ENCODE measurements around the gene FBXL16. TPM values are rescaled to one million over a fixed set of nuclear protein-coding genes. Genes with fewer than 3 reads are reported as not detected.
A peak's percentile ranks its signal among the peaks of the same experiment; 100 is the strongest.

Gene FBXL16
- total and polyA plus RNA-seq, 2 of the 13 experiments (the other 11 are each of a cell fraction or from before 2014, with no cell fraction given): 0.22 to 2.0 TPM

DNA sequence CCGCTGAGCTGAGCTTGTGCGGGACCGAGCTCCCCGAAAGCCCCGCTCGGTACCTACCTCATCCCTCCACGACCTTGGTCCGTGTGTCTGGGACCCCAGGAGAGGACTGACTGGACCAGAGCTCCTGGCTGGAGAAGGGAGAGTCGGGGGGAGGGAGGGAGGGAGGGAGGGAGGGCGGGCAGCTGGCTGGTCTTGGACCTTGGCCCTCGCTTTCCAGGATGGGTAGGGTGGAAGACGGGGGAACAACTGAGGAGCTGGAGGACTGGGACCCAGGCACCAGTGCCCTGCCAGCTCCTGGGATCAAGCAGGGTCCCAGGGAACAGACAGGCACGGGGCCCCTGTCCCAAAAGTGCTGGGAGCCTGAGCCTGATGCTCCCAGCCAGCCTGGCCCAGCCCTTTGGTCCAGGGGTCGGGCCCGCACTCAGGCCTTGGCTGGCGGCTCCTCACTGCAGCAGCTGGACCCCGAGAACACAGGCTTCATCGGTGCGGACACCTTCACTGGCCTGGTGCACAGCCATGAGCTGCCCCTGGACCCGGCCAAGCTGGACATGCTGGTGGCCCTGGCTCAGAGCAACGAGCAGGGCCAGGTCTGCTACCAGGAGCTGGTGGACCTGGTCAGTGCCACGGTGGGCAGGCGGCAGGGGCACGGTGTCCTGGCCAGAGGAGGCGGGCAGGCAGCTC lies 29.6 kb downstream of the FBXL16 start (continued):
- no peak for TF ChIP-seq GFI1 (CRISPR knock-in tag; IDR thresholded peaks at IDR 0.05; ENCODE audit: borderline replicate concordance)
- no peak for TF ChIP-seq PHF20 (CRISPR knock-in tag; IDR thresholded peaks at IDR 0.05)
- peak; percentile 65; the same call in 1 of the 2 replicates for TF ChIP-seq KDM5B (CRISPR knock-in tag; IDR thresholded peaks at IDR 0.05; ENCODE audit: borderline replicate concordance)
- peak; percentile 79 for TF ChIP-seq AGO2 (optimal IDR thresholded peaks at IDR 0.05; ENCODE audit: low read depth, low read length)
- TF ChIP-seq NR0B2 (CRISPR knock-in tag; IDR thresholded peaks at IDR 0.05): 0 out of 2 replicates have a peak, but pooled peaks have one; percentile 15
- no peak for TF ChIP-seq ZKSCAN5 (CRISPR knock-in tag; IDR thresholded peaks at IDR 0.05)
- TF ChIP-seq NRL (CRISPR knock-in tag; IDR thresholded peaks at IDR 0.05; ENCODE audit: borderline replicate concordance): 0 out of 2 replicates have a peak, but pooled peaks have one; percentile 31
- TF ChIP-seq, protein P1, sequence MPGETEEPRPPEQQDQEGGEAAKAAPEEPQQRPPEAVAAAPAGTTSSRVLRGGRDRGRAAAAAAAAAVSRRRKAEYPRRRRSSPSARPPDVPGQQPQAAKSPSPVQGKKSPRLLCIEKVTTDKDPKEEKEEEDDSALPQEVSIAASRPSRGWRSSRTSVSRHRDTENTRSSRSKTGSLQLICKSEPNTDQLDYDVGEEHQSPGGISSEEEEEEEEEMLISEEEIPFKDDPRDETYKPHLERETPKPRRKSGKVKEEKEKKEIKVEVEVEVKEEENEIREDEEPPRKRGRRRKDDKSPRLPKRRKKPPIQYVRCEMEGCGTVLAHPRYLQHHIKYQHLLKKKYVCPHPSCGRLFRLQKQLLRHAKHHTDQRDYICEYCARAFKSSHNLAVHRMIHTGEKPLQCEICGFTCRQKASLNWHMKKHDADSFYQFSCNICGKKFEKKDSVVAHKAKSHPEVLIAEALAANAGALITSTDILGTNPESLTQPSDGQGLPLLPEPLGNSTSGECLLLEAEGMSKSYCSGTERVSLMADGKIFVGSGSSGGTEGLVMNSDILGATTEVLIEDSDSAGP (CRISPR knock-in tag; IDR thresholded peaks at IDR 0.05; ENCODE audit: borderline replicate concordance): no peak
- TF ChIP-seq RBFOX2 (IDR thresholded peaks at IDR 0.05; ENCODE audit: low read depth, low read length): peak; percentile 17; the same call in 1 of the 2 replicates
- no peak for TF ChIP-seq ZNF335 (CRISPR knock-in tag; IDR thresholded peaks at IDR 0.05)
- TF ChIP-seq ZSCAN20 (CRISPR knock-in tag; IDR thresholded peaks at IDR 0.05; ENCODE audit: borderline replicate concordance): no peak
- TF ChIP-seq, protein P2, sequence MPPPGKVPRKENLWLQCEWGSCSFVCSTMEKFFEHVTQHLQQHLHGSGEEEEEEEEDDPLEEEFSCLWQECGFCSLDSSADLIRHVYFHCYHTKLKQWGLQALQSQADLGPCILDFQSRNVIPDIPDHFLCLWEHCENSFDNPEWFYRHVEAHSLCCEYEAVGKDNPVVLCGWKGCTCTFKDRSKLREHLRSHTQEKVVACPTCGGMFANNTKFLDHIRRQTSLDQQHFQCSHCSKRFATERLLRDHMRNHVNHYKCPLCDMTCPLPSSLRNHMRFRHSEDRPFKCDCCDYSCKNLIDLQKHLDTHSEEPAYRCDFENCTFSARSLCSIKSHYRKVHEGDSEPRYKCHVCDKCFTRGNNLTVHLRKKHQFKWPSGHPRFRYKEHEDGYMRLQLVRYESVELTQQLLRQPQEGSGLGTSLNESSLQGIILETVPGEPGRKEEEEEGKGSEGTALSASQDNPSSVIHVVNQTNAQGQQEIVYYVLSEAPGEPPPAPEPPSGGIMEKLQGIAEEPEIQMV (CRISPR knock-in tag; IDR thresholded peaks at IDR 0.05; ENCODE audit: low read depth): no peak
- TF ChIP-seq IRF2 (CRISPR knock-in tag; IDR thresholded peaks at IDR 0.05): 0 out of 2 replicates have a peak, but pooled peaks have one; percentile 17
- TF ChIP-seq PCBP1 (IDR thresholded peaks at IDR 0.05; ENCODE audit: borderline replicate concordance, low read depth, low read length): peak; percentile 65; the same call in 1 of the 2 replicates
- TF ChIP-seq XRCC5 (optimal IDR thresholded peaks at IDR 0.05; ENCODE audit: low read length): no peak
- TF ChIP-seq, protein P3, sequence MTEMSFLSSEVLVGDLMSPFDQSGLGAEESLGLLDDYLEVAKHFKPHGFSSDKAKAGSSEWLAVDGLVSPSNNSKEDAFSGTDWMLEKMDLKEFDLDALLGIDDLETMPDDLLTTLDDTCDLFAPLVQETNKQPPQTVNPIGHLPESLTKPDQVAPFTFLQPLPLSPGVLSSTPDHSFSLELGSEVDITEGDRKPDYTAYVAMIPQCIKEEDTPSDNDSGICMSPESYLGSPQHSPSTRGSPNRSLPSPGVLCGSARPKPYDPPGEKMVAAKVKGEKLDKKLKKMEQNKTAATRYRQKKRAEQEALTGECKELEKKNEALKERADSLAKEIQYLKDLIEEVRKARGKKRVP (CRISPR knock-in tag; IDR thresholded peaks at IDR 0.05): no peak
- TF ChIP-seq GZF1 (CRISPR knock-in tag; IDR thresholded peaks at IDR 0.05): no peak
- peak; percentile 21; the same call in 1 of the 2 replicates for TF ChIP-seq ZFX (CRISPR knock-in tag; IDR thresholded peaks at IDR 0.05; ENCODE audit: low read depth)
- TF ChIP-seq, protein P4, sequence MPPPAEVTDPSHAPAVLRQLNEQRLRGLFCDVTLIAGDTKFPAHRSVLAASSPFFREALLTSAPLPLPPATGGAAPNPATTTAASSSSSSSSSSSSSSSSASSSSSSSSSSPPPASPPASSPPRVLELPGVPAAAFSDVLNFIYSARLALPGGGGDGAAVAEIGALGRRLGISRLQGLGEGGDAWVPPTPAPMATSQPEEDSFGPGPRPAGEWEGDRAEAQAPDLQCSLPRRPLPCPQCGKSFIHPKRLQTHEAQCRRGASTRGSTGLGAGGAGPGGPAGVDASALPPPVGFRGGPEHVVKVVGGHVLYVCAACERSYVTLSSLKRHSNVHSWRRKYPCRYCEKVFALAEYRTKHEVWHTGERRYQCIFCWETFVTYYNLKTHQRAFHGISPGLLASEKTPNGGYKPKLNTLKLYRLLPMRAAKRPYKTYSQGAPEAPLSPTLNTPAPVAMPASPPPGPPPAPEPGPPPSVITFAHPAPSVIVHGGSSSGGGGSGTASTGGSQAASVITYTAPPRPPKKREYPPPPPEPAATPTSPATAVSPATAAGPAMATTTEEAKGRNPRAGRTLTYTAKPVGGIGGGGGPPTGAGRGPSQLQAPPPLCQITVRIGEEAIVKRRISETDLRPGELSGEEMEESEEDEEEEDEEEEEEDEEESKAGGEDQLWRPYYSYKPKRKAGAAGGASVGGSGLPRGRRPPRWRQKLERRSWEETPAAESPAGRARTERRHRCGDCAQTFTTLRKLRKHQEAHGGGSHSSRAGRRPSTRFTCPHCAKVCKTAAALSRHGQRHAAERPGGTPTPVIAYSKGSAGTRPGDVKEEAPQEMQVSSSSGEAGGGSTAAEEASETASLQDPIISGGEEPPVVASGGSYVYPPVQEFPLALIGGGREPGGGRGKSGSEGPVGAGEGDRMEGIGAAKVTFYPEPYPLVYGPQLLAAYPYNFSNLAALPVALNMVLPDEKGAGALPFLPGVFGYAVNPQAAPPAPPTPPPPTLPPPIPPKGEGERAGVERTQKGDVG (CRISPR knock-in tag; IDR thresholded peaks at IDR 0.05; ENCODE audit: borderline replicate concordance): no peak
- peak; percentile 48 for TF ChIP-seq ZBTB38 (CRISPR knock-in tag; IDR thresholded peaks at IDR 0.05)
